Stimulated activated CD8-positive, alpha-beta memory T cell treated with anti-CD3 and anti-CD28 coated beads, Interleukin-7, amount 100 ng/mL, for 48 hours (primary cell): ENCODE data around the gene JADE2.

Experiments used
- DNase-seq, 2 donors: peaks; one replicate each; pipeline ENCODE4 v3.0.0-alpha.2; 2020; ENCODE audit warnings: low read depth in 1 of 2; ENCODE audit errors: extremely low read depth in 1 of 2

Gene JADE2

GRCh38 chr5:134568337-134568700 is 42.8 kb downstream of the JADE2 start:
- no peak for DNase-seq

DNA sequence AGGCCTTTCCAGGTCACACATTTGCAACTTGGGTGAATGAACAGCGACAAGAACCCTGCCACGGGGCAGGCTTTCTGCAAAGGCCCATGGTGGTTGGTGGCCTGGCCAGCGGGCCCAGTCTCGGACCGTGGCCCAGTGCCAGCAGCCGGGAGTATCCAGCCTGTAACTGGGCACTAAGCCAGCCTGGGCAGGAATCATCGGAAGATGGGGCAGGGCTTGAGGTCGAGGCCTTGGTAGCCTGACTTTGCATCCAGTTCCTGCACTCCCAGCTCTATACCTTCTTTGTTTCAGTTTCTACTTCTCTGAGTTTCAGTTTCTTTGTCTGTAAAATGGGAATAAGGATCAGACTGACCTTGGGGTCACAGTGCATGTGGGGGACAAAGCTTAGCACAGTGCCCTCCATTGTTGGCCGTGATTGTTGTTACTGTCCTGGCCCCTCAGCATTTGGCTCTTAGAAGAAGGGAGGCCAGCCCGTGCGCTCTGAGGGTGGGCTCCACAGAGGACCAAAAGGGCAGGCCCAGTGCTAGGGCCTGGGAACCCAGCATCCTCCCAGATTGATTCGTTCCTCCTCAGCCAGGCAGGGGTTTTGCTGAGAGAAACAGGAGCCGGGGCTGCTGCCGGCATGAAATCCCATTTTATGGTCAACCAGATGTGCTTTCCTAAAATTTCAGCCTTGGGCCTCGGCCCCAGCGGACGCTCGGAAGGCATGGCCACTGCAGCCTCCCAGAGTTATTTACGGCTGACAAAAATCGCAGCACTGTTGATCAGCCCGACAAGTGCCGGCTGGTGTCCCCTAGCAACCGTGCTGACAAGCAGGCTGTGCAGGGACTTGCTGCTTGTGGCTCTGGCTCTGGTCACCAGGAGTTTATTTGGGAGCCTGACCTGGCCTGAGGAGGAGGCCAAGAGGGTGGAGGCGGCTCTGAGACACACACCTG is 43.6 kb downstream of the JADE2 start:
- no peak for DNase-seq

- DNase-seq = no peak
These were observed 44.4 kb downstream of the JADE2 start for GRCh38 chr5:134569758-134570364.

- no peak for DNase-seq
These were observed 44.9 kb downstream of the JADE2 start for GRCh38 chr5:134570365-134570758.

DNA sequence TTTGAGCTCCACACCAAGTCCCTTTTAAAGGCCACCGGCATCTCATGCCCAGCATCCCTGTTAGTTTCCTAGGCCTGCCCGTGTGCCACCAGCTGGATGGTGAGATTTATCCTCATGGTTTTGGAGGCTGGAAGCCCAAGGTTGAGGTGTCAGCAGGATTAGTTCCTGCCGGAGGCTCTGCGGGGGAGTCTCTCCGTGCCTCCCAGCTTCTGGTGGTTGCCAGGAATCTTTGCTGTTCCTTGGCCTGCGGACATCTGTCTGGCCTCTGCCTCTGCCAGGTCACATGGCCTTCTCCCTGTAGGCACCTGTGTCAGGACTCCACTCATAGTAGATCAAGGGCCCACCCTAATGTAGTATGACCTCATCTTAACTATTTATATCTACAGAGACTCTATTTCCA is 45.4 kb downstream of the JADE2 start:
- DNase-seq = no peak

- DNase-seq = no peak
These were observed 46.4 kb downstream of the JADE2 start for GRCh38 chr5:134571693-134572405.

DNA sequence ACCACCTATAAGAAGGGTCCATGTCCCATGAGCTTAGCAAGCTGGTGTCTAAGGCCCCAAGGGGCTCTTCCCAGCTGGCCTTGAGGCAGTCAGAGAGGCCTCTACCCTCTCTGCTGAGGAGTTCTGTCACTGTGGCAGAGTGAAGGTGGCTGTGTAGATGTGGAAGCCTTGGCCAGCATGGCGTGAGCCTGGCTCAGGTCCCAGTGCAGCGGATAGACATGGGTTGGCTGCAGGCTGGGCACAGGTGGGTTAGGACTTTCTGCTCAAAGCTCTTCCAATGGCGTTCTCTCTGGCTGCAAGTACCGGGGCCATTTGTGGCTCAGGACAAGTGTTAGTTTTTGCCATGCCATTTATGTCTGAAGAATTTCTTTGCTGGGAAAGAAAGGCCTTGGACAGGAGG is 47.3 kb downstream of the JADE2 start:
- DNase-seq = no peak

- no peak for DNase-seq
These were observed 49.1 kb downstream of the JADE2 start for GRCh38 chr5:134574521-134574920.

GRCh38 chr5:134575316-134575715 is 49.8 kb downstream of the JADE2 start:
- DNase-seq = no peak

DNA sequence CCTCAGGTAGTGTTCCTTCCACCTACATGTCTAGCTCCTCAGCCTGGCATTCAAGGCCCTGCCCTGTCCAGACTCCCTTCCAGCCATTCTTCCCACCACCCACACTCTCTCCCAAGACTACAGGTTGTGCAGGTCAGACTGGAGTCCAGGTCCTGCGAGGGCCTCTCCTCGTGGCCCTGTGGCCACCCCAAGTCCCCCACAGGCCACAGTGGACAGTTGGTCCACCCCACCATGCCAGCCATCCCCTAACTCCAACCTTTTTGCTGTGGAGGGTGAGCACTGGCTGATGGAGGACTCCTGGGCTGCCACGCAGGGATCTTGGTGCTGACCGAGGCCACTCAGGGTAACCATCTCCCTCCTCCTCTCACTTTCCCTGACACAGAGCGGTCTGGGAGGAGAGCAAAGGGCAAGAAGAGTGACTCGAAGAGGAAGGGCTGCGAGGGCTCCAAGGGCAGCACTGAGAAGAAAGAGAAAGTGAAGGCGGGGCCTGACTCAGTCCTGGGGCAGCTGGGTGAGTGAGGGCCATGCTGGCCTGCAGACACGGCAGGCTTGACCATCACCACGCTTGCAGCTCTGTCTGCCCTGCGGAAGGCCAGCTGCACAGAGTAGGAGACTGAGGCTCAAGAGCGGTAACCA is 51.0 kb downstream of the JADE2 start:
- DNase-seq = no peak

GRCh38 chr5:134577022-134577795 is 51.7 kb downstream of the JADE2 start:
- no peak for DNase-seq

GRCh38 chr5:134577796-134578577 is 52.5 kb downstream of the JADE2 start:
- DNase-seq = peak; percentile 41 to 57

GRCh38 chr5:134578578-134579283 is 53.3 kb downstream of the JADE2 start:
- DNase-seq = no peak

DNA sequence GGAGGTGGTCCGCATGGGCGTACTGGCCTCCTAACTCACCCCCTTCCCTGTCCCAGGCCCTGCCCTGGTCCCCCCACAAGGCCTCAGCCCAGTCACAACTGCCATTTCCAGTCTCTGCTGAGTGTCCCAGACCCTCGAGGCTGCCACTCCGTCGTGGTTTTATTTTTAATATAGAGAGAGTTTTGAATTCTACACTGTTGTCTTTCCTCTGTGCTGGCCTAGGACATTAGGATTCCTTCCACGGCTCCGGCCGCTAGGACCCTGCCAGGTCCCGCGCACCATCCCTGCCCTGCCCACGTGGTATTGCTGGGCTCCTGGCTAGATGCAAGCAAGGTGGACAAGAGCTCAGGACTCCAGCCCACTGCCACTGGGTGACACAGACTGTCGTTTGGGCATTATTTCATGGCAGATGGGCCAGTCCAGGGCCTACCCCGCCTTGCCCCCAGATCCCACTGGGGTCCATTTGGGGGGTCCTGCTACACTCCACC is 53.9 kb downstream of the JADE2 start:
- no peak for DNase-seq

DNA sequence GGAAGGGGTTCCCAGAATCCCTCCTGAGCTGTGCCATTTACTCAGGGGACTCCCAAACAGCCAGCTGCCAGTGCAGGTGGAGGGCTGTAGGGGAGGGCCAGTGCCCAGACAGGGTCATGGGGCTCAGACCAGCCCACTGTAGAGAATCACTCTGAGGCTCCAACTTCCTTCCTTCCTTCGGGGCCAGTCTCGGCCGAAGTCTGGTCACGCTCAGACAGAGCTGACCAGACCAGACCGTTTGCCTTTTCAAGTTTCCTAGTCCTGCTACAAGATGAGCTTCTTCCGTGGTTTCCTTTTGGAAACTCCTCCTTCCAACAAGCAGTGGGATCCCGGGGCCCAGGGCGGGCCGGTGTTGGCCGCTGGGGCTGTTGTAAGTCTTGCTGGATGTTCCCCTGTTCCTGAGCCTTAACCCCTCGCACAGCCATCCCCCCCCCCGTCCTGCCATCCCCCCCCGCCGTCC is 54.6 kb downstream of the JADE2 start:
- DNase-seq = no peak

- no peak for DNase-seq
These were observed 55.9 kb downstream of the JADE2 start for GRCh38 chr5:134581241-134581981.

DNA sequence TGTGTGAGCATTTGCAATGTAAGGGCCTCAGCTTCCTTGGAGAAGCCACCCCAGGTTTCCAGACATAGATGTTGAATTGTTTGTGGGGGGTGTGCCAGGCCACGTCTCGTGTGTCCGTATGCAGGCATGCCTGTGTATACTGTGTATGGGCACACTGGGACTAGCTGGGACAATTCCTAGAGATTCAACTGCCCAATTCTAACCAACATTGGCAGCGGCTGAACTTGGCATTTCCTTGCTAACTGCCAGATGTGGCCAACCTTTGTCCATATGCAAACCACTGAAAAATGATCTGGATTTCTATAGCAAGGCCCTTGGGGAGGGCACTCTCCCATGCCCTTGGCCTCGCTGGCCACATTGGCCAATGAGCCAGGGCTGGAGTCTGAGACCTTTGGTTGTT is 56.8 kb downstream of the JADE2 start:
- no peak for DNase-seq

DNA sequence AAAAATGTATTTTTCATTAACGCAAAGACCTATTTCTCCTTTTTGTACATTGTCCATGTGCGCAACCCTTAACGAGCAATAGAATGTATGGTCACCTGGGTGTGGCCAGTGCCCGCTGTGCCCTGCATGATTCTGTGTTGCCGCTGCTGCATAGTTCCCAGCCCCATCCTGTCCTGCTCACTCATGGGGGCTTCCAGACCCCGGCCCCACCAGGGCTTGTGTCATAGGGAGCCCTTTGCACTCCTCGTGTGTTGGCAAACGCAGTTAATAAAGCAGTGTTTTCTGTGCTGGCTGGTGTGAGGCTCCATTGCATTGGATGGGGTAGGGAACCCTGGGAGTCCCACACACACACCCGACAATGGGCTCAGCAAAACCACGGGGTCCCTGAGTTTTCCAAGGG is 57.5 kb downstream of the JADE2 start:
- no peak for DNase-seq
